ENCODE data around the gene ABCC4. TPM values are rescaled to one million over a fixed set of nuclear protein-coding genes. Genes with fewer than 3 reads are reported as not detected.

Gene ABCC4
- total and polyA plus RNA-seq, 4 donors, result 0.74 to 22.5 (median 2.0) TPM

- WGBS, result 73% methylated on average over 3 of the region's 3 CpGs
- H3K9me3 ChIP-seq (ENCODE audit: control insufficient read depth in 4 of 4, low read length in 3 of 4), result no peaks in the 10 kb centered on the region
- no peak overlapping the region for H3K27ac ChIP-seq (ENCODE audit: low read depth in 1 of 2, low read length in 2 of 2)
- no peak overlapping the region for H3K9ac ChIP-seq (ENCODE audit: low read depth in 1 of 2, low read length in 2 of 2)
- TF ChIP-seq FOXA2 (IDR thresholded peaks at IDR 0.05), result no peak
- no peak for TF ChIP-seq TAF1 (conservative IDR thresholded peaks at IDR 0.05)
- no peak for TF ChIP-seq YY1 (IDR thresholded peaks at IDR 0.05)
- TF ChIP-seq, protein P1, sequence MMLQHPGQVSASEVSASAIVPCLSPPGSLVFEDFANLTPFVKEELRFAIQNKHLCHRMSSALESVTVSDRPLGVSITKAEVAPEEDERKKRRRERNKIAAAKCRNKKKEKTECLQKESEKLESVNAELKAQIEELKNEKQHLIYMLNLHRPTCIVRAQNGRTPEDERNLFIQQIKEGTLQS (IDR thresholded peaks at IDR 0.05), result no peak
- no peak for TF ChIP-seq JUND (IDR thresholded peaks at IDR 0.05)
- no peak for TF ChIP-seq ZBTB33 (IDR thresholded peaks at IDR 0.05)
- no peak for TF ChIP-seq REST (IDR thresholded peaks at IDR 0.05)
- TF ChIP-seq, protein P2, sequence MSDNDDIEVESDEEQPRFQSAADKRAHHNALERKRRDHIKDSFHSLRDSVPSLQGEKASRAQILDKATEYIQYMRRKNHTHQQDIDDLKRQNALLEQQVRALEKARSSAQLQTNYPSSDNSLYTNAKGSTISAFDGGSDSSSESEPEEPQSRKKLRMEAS (IDR thresholded peaks at IDR 0.05), result no peak
- no peak for TF ChIP-seq FOXA1 (IDR thresholded peaks at IDR 0.05)
- TF ChIP-seq SP1 (IDR thresholded peaks at IDR 0.05), result no peak
- no peak for TF ChIP-seq CTCF (IDR thresholded peaks at IDR 0.05; ENCODE audit: low read depth, low read length, missing input control)
- TF ChIP-seq HNF4A (conservative IDR thresholded peaks at IDR 0.05), result no peak
- no peak for TF ChIP-seq EGR1 (IDR thresholded peaks at IDR 0.05; ENCODE audit: low read depth in 2 of 2)
- peaks cover 0 to 5% (median 0%) of the 10 kb centered on the region in 4 donors for H3K4me1 ChIP-seq (ENCODE audit: control insufficient read depth in 4 of 4, insufficient read depth in 4 of 4, low read length in 3 of 4)
- no peaks in the 10 kb centered on the region for H3K27me3 ChIP-seq (ENCODE audit: control insufficient read depth in 4 of 4, insufficient read depth in 4 of 4, low read length in 3 of 4)
- H3K36me3 ChIP-seq (ENCODE audit: control insufficient read depth in 4 of 4, insufficient read depth in 3 of 4, low read depth in 1 of 4, low read length in 3 of 4), result no peaks in the 10 kb centered on the region
- H3K4me3 ChIP-seq (ENCODE audit: low read depth in 1 of 3, low read length in 3 of 3), result no peak overlapping the region
- no peak for DNase-seq (ENCODE audit: low spot score)
Observed at GRCh38 chr13:95128045-95128643, 173.1 kb downstream of the ABCC4 start.

DNA sequence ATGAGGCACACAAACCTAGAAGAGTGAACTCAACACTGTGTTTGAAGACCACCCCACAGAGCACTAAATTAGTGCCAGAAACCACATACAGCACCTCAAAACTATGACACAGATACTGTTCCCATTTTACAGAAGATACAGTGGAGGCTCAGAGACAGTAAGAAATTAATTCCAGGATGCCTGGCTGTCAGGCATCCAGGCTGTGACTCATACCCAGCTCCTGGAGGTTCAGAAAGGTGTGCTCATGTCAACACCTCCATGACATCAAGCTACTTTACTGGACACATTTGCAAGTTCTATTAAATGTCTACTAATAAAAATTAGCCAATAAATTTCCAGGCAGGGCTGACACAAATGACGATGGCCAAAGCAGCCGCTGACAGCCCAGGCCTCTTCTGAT, 176.3 kb downstream of the ABCC4 start:
- Histone ChIP-seq H3K27me3 (ENCODE audit: control insufficient read depth in 4 of 4, insufficient read depth in 4 of 4, low read length in 3 of 4) (no peaks in the 10 kb centered on the region), H3K9ac (ENCODE audit: low read depth in 1 of 2, low read length in 2 of 2) (no peak overlapping the region), H3K4me3 (ENCODE audit: low read depth in 1 of 3, low read length in 3 of 3) (no peak overlapping the region), H3K36me3 (ENCODE audit: control insufficient read depth in 4 of 4, insufficient read depth in 3 of 4, low read depth in 1 of 4, low read length in 3 of 4) (no peaks in the 10 kb centered on the region), H3K4me1 (ENCODE audit: control insufficient read depth in 4 of 4, insufficient read depth in 4 of 4, low read length in 3 of 4) (peaks cover 0 to 5% (median 0%) of the 10 kb centered on the region in 4 donors), H3K27ac (ENCODE audit: low read depth in 1 of 2, low read length in 2 of 2) (no peak overlapping the region), H3K9me3 (ENCODE audit: control insufficient read depth in 4 of 4, low read length in 3 of 4) (no peaks in the 10 kb centered on the region)
- no peak for DNase-seq (ENCODE audit: low spot score)
- WGBS, result 98% methylated on average over 2 of the region's 2 CpGs
- no peak for TF ChIP-seq TAF1 (conservative IDR thresholded peaks at IDR 0.05)
- TF ChIP-seq HNF4G (IDR thresholded peaks at IDR 0.05), result no peak
- TF ChIP-seq REST (IDR thresholded peaks at IDR 0.05), result no peak
- TF ChIP-seq, protein P2 (IDR thresholded peaks at IDR 0.05), result no peak
- TF ChIP-seq CTCF (IDR thresholded peaks at IDR 0.05; ENCODE audit: low read depth, low read length, missing input control), result no peak
- no peak for TF ChIP-seq RAD21 (IDR thresholded peaks at IDR 0.05)
- no peak for TF ChIP-seq YY1 (IDR thresholded peaks at IDR 0.05)
- no peak for TF ChIP-seq FOXA1 (IDR thresholded peaks at IDR 0.05)
- TF ChIP-seq NR2F2 (IDR thresholded peaks at IDR 0.05), result no peak
- TF ChIP-seq JUND (IDR thresholded peaks at IDR 0.05), result no peak
- no peak for TF ChIP-seq SP1 (IDR thresholded peaks at IDR 0.05)
- TF ChIP-seq EGR1 (IDR thresholded peaks at IDR 0.05; ENCODE audit: low read depth in 2 of 2), result no peak
- TF ChIP-seq, protein P1 (IDR thresholded peaks at IDR 0.05), result no peak
